Hypothalamus (tissue), 51 donors: ENCODE measurements around the gene TXNRD3.

Source experiments
- DNase-seq, 51 donors: peaks; one replicate each; lab custom pipeline; 2025; lab: John Stamatoyannopoulos, UW

Gene TXNRD3

GRCh38 chr3:126672741-126673140 lies 17.8 kb upstream of the TXNRD3 start:
- no peak for DNase-seq

GRCh38 chr3:126672340-126672739 lies 17.4 kb upstream of the TXNRD3 start:
- DNase-seq = no peak

GRCh38 chr3:126671521-126671920 lies 16.6 kb upstream of the TXNRD3 start:
- DNase-seq = no peak

GRCh38 chr3:126668450-126669401 lies 13.8 kb upstream of the TXNRD3 start:
- DNase-seq = no peak

GRCh38 chr3:126667631-126668449 lies 12.9 kb upstream of the TXNRD3 start:
- no peak for DNase-seq

- DNase-seq = no peak
These were observed 12.0 kb upstream of the TXNRD3 start for GRCh38 chr3:126666658-126667528.

- DNase-seq = no peak
These were observed 11.2 kb upstream of the TXNRD3 start for GRCh38 chr3:126665959-126666657.

GRCh38 chr3:126665221-126665936 lies 10.5 kb upstream of the TXNRD3 start:
- no peak for DNase-seq

- DNase-seq = peak in 1 of 51 donors; percentile 21
These were observed 9.8 kb upstream of the TXNRD3 start for GRCh38 chr3:126664591-126665214.

GRCh38 chr3:126663750-126664149 lies 8.8 kb upstream of the TXNRD3 start:
- no peak for DNase-seq

- DNase-seq = no peak
These were observed 8.3 kb upstream of the TXNRD3 start for GRCh38 chr3:126663257-126663656.

GRCh38 chr3:126661532-126662364 lies 6.8 kb upstream of the TXNRD3 start:
- no peak for DNase-seq

- DNase-seq = no peak
These were observed 5.3 kb upstream of the TXNRD3 start for GRCh38 chr3:126659915-126660886.

GRCh38 chr3:126658584-126658983 lies 3.7 kb upstream of the TXNRD3 start:
- no peak for DNase-seq

- no peak for DNase-seq
These were observed 3.0 kb upstream of the TXNRD3 start for GRCh38 chr3:126657901-126658300.

GRCh38 chr3:126656371-126657134 lies 1.6 kb upstream of the TXNRD3 start:
- DNase-seq = no peak
